Natural killer cell (primary cell): Measurements from ENCODE around the gene RBM38. TPM values are rescaled to one million over a fixed set of nuclear protein-coding genes. Genes with fewer than 3 reads are reported as not detected.

Experiments used
- ATAC-seq, 3 donors: fragments of 150-1000 bp in 2 of 3; fragments of 200-7000 bp in 1 of 3; cut with Tn5 transposase; 1 replicate in 1 of 3; 2 replicates in 2 of 3; pipeline ENCODE4 v1.10.0; 2021; ENCODE audit warnings: mild to moderate bottlenecking in 2 of 3, moderate library complexity in 2 of 3
- DNase-seq, 2 donors: peaks; one replicate each; pipeline versions ENCODE4 v3.0.0 to v3.0.0-alpha.2; 2013 to 2021; ENCODE audit warnings: mixed read lengths in 1 of 2
- H3K27ac ChIP-seq: one replicate; pipeline ENCODE4 v1.5.1; 2013; ENCODE audit warnings: mild to moderate bottlenecking, low read length
- H3K27me3 ChIP-seq: one replicate; pipeline ENCODE4 v1.6.1; 2013; ENCODE audit warnings: low read length; ENCODE audit not compliant: control insufficient read depth, insufficient read depth
- H3K36me3 ChIP-seq: one replicate; pipeline ENCODE4 v1.6.1; 2013; ENCODE audit warnings: low read length; ENCODE audit not compliant: control insufficient read depth, insufficient read depth
- H3K4me1 ChIP-seq: one replicate; pipeline ENCODE4 v1.6.1; 2013; ENCODE audit warnings: low read length; ENCODE audit not compliant: control insufficient read depth, insufficient read depth
- H3K4me3 ChIP-seq: one replicate; pipeline ENCODE4 v1.5.1; 2013; ENCODE audit warnings: low read length
- H3K9me3 ChIP-seq: one replicate; pipeline ENCODE4 v1.6.1; 2013; ENCODE audit warnings: low read length; ENCODE audit not compliant: control insufficient read depth, insufficient read depth
- H3K27ac Mint-ChIP-seq, 2 donors: one replicate each; pipeline ENCODE4 v1.8.0; 2022; ENCODE audit warnings: mild to moderate bottlenecking in 2 of 2, mixed read lengths in 2 of 2, moderate library complexity in 1 of 2
- H3K27me3 Mint-ChIP-seq, 2 donors: one replicate each; pipeline ENCODE4 v1.8.0; 2022; ENCODE audit warnings: low read depth in 2 of 2, mixed read lengths in 2 of 2
- H3K36me3 Mint-ChIP-seq: one replicate; pipeline ENCODE4 v1.8.0; 2022; ENCODE audit warnings: mixed read lengths
- H3K4me1 Mint-ChIP-seq, 2 donors: one replicate each; pipeline ENCODE4 v1.8.0; 2022; ENCODE audit warnings: mixed read lengths in 2 of 2
- H3K4me3 Mint-ChIP-seq: one replicate; pipeline ENCODE4 v1.8.0; 2022; ENCODE audit warnings: mild to moderate bottlenecking, moderate library complexity, mixed read lengths
- H3K9me3 Mint-ChIP-seq, 2 donors: one replicate each; pipeline ENCODE4 v1.8.0; 2022; ENCODE audit warnings: mixed read lengths in 2 of 2
- CTCF ChIP-seq: fragments of 200-600 bp; IDR thresholded peaks from one replicate; pipeline ENCODE4 v1.8.0; 2022; ENCODE audit warnings: antibody characterized with exemption
- WGBS: methylation state at CpG from one replicate; pipeline ENCODE4 v1.1.7; 2013; ENCODE audit warnings: missing lambda C conversion rate; ENCODE audit not compliant: insufficient coverage; 5-methylcytosine and 5-hydroxymethylcytosine counted together
- intact Hi-C: fragments of 100-400 bp; cut with micrococcal nuclease; formaldehyde crosslinking; loops from one replicate; pipeline ENCODE4 v1.14.2; 2022
- total RNA-seq, 4 donors: library from RNA; stranded (reverse); fragments of 120-200 nt in 1 of 4; gene quantifications; one replicate each; pipeline versions ENCODE4 v1.2.3 to v1.2.4, GENCODE V29; 2013 to 2022

Gene RBM38
- total RNA-seq, 3 donors from 2014 or later (not counting 1 experiment from before 2014, with no cell fraction given), result 217 to 392 (median 264) TPM

- no peak overlapping the region for H3K27ac ChIP-seq
- 56% methylated on average over 20 of the region's 20 CpGs for WGBS
- no peaks in the 10 kb centered on the region for H3K27me3 ChIP-seq
- H3K4me1 ChIP-seq, result peaks cover 33% of the 10 kb centered on the region
- H3K36me3 Mint-ChIP-seq, result peaks cover 1% of the 10 kb centered on the region
- ATAC-seq, result peak; percentile 72 to 87 (median 79)
- peak; percentile 84 for TF ChIP-seq CTCF
- H3K9me3 ChIP-seq, result no peaks in the 10 kb centered on the region
- no peaks in the 10 kb centered on the region for H3K27me3 Mint-ChIP-seq
- peaks cover 42 to 54% of the 10 kb centered on the region in 2 donors for H3K4me1 Mint-ChIP-seq
- intact Hi-C loops, result loop anchor here (1.0 to 2.0 kb wide), 4 partner anchors 15 to 215 kb away; no protein-coding TSS in a partner anchor
- peaks cover 27% of the 10 kb centered on the region for H3K36me3 ChIP-seq
- H3K9me3 Mint-ChIP-seq, result no peaks in the 10 kb centered on the region
- H3K4me3 Mint-ChIP-seq, result peak overlapping the region; percentile 45
- DNase-seq, result peak; percentile 80 to 91
- H3K4me3 ChIP-seq, result no peak overlapping the region
- H3K27ac Mint-ChIP-seq, result peak overlapping the region; percentile 84 to 87
Measured at GRCh38 chr20:57381596-57382503, 9.3 kb upstream of the RBM38 start.

- Histone ChIP-seq H3K4me1 (peaks cover 33% of the 10 kb centered on the region), H3K4me3 (no peak overlapping the region), H3K27me3 (no peaks in the 10 kb centered on the region), H3K27ac (no peak overlapping the region), H3K36me3 (peaks cover 22% of the 10 kb centered on the region), H3K9me3 (no peaks in the 10 kb centered on the region)
- Mint-ChIP-seq H3K27me3 (no peaks in the 10 kb centered on the region), H3K4me3 (peak overlapping the region; percentile 25), H3K36me3 (no peaks in the 10 kb centered on the region), H3K4me1 (peaks cover 42 to 52% of the 10 kb centered on the region in 2 donors), H3K9me3 (no peaks in the 10 kb centered on the region), H3K27ac (peak overlapping the region; percentile 84 to 87)
- TF ChIP-seq CTCF, result no peak
- intact Hi-C loops, result loop anchor here (1.0 to 2.0 kb wide), 4 partner anchors 14 to 214 kb away; no protein-coding TSS in a partner anchor
- 54% methylated on average over 5 of the region's 5 CpGs for WGBS
- peak in 2 of 3 donors; percentile 43 to 45 for ATAC-seq
- DNase-seq, result no peak
Measured at GRCh38 chr20:57382516-57382915, 8.7 kb upstream of the RBM38 start.

GRCh38 chr20:57383447-57384347, 7.5 kb upstream of the RBM38 start:
- Mint-ChIP-seq H3K27me3 (no peaks in the 10 kb centered on the region), H3K36me3 (no peaks in the 10 kb centered on the region), H3K4me1 (peaks cover 40 to 47% of the 10 kb centered on the region in 2 donors), H3K4me3 (peak overlapping the region; percentile 58), H3K27ac (peak overlapping the region; percentile 84 to 87), H3K9me3 (no peaks in the 10 kb centered on the region)
- Histone ChIP-seq H3K27ac (peak overlapping the region; percentile 4), H3K4me1 (peaks cover 34% of the 10 kb centered on the region), H3K4me3 (no peak overlapping the region), H3K27me3 (no peaks in the 10 kb centered on the region), H3K9me3 (no peaks in the 10 kb centered on the region), H3K36me3 (peaks cover 11% of the 10 kb centered on the region)
- DNase-seq, result no peak
- peak; percentile 40 to 59 (median 56) for ATAC-seq
- WGBS, result 87% methylated on average over 18 of the region's 20 CpGs
- intact Hi-C loops, result loop anchor here (2.0 kb wide), 3 partner anchors 13 to 213 kb away; no protein-coding TSS in a partner anchor
- no peak for TF ChIP-seq CTCF
